Measurements from ENCODE around the gene WDR91.
A peak's percentile ranks its signal among the peaks of the same experiment; 100 is the strongest.
"Not testable (repeated sequence)": the region's sequence is repeated elsewhere in the genome, so short reads cannot be mapped to it uniquely, and the experiment has no call there.

WDR91 gene

GRCh38 chr7:135177028-135177696 lies 34.2 kb downstream of the WDR91 start:
- DNase-seq = no peak

DNA sequence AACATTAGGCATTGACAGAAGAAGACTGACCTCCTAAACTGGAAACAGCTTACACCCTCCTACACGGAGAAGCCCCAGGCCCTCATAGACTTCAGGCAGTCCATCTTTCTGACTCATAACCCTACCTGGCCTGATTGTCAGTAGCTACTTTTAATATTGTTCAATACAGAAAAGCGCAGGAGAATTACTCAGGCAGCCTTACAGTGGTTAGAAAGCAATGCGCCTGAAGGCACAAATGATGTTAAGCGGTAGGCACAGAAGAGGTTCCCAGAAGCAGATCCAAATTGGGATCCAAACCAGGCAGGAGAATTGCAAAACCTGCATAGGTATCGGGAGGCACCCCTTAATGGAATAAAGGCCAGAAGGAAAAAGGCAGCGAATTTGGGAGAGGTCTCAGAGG lies 35.4 kb downstream of the WDR91 start:
- no peak for DNase-seq

GRCh38 chr7:135174941-135175340 lies 36.4 kb downstream of the WDR91 start:
- DNase-seq = no peak

- not testable (repeated sequence) for DNase-seq
Observed at GRCh38 chr7:135173916-135174315, 37.4 kb downstream of the WDR91 start.

DNA sequence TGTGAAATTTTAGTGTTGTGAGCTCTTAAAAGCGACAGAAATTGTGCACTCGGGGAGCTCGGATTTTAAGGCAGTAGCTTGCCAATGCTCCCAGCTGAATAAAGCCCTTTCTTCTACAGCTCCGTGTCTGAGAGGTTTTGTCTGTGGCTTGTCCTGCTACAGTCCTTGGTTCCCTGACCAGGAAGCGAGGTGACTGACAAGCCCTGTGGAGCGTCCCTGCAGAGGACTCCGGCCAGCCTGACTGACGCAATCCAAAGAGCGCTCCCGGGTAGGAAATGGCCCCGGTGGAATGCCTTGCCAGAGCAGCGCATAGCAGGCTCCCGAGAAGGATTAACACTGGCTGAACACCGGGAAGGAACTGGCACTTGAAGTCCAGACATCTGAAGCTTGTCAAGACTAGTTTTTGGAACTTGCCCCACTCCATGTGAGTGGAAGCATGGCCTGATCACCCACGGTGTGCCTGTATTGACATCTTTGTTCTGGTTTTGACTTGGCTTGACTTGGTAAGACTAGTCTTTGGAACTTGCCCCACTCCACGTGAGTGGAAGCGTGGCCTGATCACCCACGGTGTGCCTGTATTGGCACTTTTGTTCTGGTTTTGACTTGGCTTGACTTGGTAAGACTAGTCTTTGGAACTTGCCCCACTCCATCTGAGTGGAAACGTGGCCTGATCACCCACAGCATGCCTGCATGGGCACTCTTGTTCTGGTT lies 39.6 kb downstream of the WDR91 start:
- not testable (repeated sequence) for DNase-seq

GRCh38 chr7:135170998-135171481 lies 40.3 kb downstream of the WDR91 start:
- not testable (repeated sequence) for DNase-seq

DNA sequence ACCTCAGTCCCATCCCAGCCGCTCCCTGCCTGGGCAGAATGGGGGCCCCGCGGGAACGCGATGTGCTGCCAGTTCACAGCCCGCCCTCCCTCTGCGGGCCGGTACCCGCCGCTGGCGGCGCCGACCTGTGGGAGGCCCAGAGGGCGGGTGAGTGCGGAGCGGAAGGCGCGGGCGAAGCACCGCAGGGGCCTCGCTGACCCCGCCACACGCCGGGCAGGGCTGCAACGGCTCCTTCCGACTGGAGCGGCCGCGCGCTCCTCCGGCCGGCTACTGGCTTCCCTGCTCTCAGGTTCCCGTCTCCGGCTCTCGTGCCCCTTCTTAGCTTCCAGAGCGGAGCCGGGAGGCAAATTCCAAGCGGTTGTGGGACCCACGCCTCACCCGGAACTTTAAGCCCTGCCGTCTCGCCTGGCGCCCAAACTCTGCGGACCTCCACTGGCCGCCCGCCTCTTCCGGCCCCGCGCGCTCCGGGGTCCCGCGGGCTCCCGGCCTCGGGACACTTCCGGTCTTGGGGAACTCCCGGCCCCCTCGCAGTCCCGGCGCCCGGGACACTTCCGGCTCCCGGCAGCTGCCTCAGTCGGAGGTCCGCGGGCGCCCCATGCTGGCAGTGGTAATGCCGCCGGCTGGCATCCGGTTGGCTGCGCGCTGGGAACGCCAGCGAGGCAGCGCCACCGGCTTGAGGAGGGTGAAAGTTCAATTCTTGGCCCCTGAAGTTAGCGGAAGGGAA lies 40.9 kb downstream of the WDR91 start, which contains the start of gene CYREN:
Gene CYREN (minus strand): TSS at position 434 of the 724 bp plus-strand sequence. CDS start 1,785 bp downstream, outside the sequence.
- DNase-seq = peak; percentile 91 to 92

GRCh38 chr7:135169964-135170273 lies 41.4 kb downstream of the WDR91 start:
- DNase-seq = no peak

DNA sequence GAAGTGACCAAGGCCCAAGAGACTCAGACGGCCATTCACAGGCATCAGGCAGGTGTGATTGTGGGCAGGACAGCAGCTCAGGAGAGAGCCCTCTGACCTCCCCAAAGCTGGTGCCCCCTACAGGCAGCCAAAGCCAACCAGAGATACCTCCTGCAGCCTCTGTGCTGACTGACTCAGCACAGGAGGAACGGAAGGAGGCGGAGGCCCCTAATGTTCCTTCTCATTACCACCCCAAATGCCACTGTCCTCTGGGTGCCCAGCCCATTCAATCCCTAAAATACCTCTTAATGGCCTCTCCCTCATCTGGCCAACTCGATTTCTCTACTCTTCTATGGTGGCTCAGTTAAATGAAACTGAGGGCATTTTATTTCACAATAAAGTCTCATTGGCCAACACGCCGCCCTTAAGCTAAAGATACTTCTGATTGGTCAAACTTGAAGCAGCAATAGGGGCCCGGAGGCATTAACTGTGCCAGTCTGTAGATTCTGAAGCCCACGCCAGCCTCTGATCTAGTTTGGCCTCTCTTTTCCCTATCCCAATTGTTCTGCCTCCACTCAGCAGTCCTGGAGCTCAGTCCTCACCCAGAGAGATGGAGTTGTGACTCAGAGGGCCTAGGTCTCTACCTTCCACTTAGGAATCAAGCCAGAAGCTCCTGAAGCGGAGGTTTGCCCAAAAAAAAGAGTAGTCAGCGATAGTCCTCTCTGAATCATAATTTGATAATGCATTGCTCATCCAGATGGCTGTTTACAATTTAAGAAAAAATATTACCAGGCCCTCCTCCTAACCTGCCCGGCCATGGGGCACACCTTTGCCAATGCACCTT lies 42.0 kb downstream of the WDR91 start:
- peak; percentile 71 to 72 for DNase-seq

DNA sequence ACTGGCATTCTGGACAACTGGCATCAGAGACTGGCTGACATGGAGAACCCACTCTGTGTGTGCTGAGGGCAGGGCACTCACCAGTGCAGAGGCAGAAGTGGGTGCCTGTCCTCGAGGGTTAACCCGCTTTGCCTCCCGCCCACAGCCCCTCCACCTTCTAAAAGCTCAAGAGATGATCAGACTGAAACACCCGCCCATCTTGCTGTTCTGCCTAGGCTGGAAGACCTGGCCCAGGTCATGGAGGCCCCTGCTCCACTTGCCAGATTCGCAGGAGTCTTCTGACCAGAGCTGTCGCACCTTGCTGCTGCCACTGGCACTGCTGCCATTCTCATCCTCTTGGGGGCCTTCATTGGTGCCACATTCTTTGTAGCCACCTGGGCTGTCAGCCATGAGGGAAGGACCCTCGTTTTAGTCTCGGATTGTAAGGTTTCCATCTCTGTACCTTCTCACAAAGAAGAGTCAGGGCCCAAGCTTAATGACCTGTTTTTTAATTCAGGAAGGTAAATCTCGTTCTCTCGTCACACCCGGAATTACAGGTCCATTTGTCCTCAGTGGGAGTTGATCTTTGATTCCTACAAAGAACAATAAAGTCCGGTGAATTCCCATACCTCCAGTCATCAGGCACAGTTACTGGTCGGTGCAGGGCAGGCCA lies 42.7 kb downstream of the WDR91 start:
- DNase-seq = no peak

DNA sequence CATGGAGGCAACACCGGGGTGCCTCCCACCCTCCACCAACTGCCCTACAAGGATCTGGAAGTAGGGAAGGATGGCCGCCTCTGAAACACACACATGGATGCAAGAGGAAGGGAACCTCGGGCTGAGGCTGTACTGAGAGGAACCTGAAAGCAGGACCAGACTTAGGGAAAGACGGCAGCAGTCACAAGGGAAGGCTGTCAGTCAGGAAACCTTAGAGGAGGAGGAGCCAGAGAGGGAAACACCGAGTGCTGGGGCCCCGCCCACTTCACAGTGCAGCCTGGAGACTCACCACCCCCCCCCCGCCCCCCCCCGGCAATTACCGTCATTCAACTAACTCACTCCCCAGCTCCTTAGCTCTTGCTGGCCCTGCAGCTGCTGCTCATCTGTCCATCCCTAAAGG lies 43.3 kb downstream of the WDR91 start:
- DNase-seq = peak; percentile 48 to 62

DNA sequence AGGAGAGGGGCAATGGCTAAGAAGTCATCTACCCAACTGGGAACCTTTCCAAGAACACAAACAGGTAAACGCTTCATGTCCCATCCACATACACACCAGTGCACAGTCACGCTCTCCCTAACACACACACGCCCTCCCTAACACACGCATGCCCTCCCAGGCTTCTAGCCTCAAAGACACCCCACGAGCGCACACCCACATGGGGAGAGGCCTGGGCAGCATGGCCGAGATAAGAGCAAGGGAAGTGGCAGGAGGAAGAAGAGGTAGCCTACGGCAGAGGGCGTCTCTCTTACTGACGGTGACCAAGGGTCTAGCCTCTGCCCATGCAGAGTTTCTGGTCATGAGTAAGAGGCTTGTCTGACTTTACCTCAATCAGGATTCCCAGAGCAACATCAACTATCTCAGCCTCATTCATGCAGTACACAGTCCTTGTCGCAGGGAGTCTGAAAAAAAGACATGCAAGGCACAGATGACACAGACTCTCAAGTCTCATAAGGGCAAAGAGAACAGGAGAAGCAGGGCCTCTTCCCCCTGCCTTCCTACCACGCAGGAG lies 43.9 kb downstream of the WDR91 start:
- DNase-seq = no peak

DNA sequence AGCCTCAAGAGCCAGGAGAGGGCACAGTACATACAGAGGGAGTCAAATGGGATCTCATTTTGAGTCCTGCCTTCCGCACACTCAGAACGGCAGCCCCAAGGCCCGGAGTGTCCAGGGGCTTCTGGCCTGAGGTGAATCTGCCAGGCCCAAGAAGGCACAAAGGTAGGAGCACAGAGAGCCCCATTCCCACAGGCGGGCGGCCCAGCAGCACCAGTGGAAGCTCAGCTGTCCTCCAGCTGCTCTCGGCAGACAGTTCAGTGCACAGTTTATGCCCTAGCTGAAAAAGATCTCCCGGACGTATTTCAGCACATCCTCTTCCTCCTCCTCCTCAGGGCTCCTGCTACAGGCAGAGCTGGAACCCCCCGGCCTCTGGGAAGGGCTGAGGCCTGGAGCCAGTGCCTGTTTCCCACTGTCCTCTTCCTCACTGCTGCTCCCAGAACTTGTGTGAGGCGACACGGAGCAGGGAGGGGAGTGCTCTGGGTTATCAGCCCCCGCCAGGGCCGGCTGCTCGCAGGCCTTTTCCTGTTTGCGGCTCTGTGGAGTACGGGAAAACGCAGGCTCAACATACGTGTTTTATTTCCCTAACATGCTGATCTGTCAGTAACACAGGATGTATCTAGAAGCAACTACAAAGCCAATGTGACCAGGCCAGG lies 44.9 kb downstream of the WDR91 start:
- no peak for DNase-seq

GRCh38 chr7:135165862-135166261 lies 45.5 kb downstream of the WDR91 start:
- no peak for DNase-seq

DNA sequence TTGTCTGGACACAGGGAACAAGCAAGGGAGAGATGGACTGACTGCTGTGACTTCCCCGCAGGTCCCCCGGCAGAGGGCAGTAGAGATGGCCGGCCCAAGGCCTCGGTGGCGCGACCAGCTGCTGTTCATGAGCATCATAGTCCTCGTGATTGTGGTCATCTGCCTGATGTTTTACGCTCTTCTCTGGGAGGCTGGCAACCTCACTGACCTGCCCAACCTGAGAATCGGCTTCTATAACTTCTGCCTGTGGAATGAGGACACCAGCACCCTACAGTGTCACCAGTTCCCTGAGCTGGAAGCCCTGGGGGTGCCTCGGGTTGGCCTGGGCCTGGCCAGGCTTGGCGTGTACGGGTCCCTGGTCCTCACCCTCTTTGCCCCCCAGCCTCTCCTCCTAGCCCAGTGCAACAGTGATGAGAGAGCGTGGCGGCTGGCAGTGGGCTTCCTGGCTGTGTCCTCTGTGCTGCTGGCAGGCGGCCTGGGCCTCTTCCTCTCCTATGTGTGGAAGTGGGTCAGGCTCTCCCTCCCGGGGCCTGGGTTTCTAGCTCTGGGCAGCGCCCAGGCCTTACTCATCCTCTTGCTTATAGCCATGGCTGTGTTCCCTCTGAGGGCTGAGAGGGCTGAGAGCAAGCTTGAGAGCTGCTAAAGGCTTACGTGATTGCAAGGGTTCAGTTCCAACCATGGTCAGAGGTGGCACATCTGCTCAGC lies 46.8 kb downstream of the WDR91 start:
- no peak for DNase-seq

GRCh38 chr7:135162382-135163001 lies 48.8 kb downstream of the WDR91 start:
- no peak for DNase-seq

- DNase-seq = no peak
Observed at GRCh38 chr7:135161669-135162068, 49.7 kb downstream of the WDR91 start.

- DNase-seq = no peak
Observed at GRCh38 chr7:135160858-135161653, 50.3 kb downstream of the WDR91 start.

- no peak for DNase-seq
Observed at GRCh38 chr7:135160098-135160857, 51.0 kb downstream of the WDR91 start.

All from CD4-positive, alpha-beta T cell treated with Interleukin-1 beta for 1 hour (primary cell).